H1 (cell line): Measurements from ENCODE around the gene DCDC1. TPM values are rescaled to one million over a fixed set of nuclear protein-coding genes. Genes with fewer than 3 reads are reported as not detected.

Experiments used
- BCL11A ChIP-seq, 2 experiments: IDR thresholded peaks; one replicate each; pipeline ENCODE4 v1.6.1; 2011; ENCODE audit warnings: low read depth in 2 of 2, low read length in 2 of 2, mild to moderate bottlenecking in 2 of 2
- BRCA1 ChIP-seq: IDR thresholded peaks from 2 replicates; pipeline ENCODE4 v1.6.1; 2012; ENCODE audit warnings: low read depth, low read length, improper control_type of control experiment
- CHD2 ChIP-seq: IDR thresholded peaks from 2 replicates; pipeline ENCODE4 v1.6.1; 2012; ENCODE audit warnings: low read length, improper control_type of control experiment
- CREB1 ChIP-seq: IDR thresholded peaks from 2 replicates; pipeline ENCODE4 v1.6.1; 2012; ENCODE audit warnings: inconsistent platforms
- EGR1 ChIP-seq: IDR thresholded peaks from 2 replicates; pipeline ENCODE4 v1.6.1; 2011; ENCODE audit warnings: low read depth, low read length, borderline replicate concordance
- FOSL1 ChIP-seq: IDR thresholded peaks from 2 replicates; pipeline ENCODE4 v1.6.1; 2011; ENCODE audit warnings: mild to moderate bottlenecking, low read depth, low read length, moderate library complexity; ENCODE audit not compliant: insufficient read depth
- GTF2F1 ChIP-seq: IDR thresholded peaks from 2 replicates; pipeline ENCODE4 v1.6.1; 2012; ENCODE audit warnings: low read depth, low read length, improper control_type of control experiment, borderline replicate concordance
- JUND ChIP-seq: IDR thresholded peaks from 2 replicates; pipeline ENCODE4 v1.6.1; 2011; ENCODE audit warnings: mild to moderate bottlenecking, improper control_type of control experiment, low read length
- KDM5A ChIP-seq: fragments of 200-600 bp; IDR thresholded peaks from 2 replicates; pipeline ENCODE4 v1.7.1; 2012; ENCODE audit warnings: mild to moderate bottlenecking, low read length, inconsistent platforms, mixed read lengths
- POLR2A ChIP-seq, 2 experiments: IDR thresholded peaks; 1 replicate in 1 of 2; 2 replicates in 1 of 2; pipeline ENCODE4 v1.6.1; 2011; ENCODE audit warnings: low read depth in 2 of 2, low read length in 2 of 2, mild to moderate bottlenecking in 2 of 2; ENCODE audit errors: control extremely low read depth in 1 of 2
- POLR2AphosphoS5 ChIP-seq: IDR thresholded peaks from 2 replicates; pipeline ENCODE4 v1.6.1; 2011; ENCODE audit warnings: low read depth, low read length
- polyA plus RNA-seq, 7 experiments: library from polyadenylated mRNA; depleted of rRNA in 3 of 7; stranded (reverse) in 5 of 7; unstranded in 2 of 7; fragments of >200 nt in 5 of 7; fragments of 200-250 nt in 2 of 7; gene quantifications; 1 replicate in 5 of 7; 2 replicates in 1 of 7; 4 replicates in 1 of 7; pipeline versions ENCODE4 v1.2.1 to v1.2.3, GENCODE V29; 2011 to 2013; ENCODE audit warnings: missing spikeins in 2 of 7, mixed read lengths in 2 of 7
- total RNA-seq: library from RNA; stranded (reverse); fragmentation: NEBNext Ultra II Directional; extraction: Animal tissue kit (Norgen Biotek cat#: 25700); gene quantifications from 2 replicates; pipeline ENCODE4 v1.2.1, GENCODE V29; 2021

Gene DCDC1
- total and polyA plus RNA-seq, 2 of the 8 experiments (the other 6 are each of a cell fraction or from before 2014, with no cell fraction given): 0.15 to 0.56 TPM

- TF ChIP-seq POLR2AphosphoS5 (peak; percentile 79), BCL11A (IDR thresholded peaks at IDR 0.05; ENCODE audit: low read depth in 2 of 2, low read length in 2 of 2) (no peak), FOSL1 (no peak), BRCA1 (no peak), GTF2F1 (no peak), JUND (no peak), CREB1 (peak; percentile 82), KDM5A (peak; percentile 41; the same call in 1 of the 2 replicates), CHD2 (no peak), POLR2A (IDR thresholded peaks at IDR 0.05; ENCODE audit: control extremely low read depth in 1 of 2, low read depth in 2 of 2, low read length in 2 of 2) (peak in 1 of 2 experiments; percentile 92; a peak in 2 of 3 replicates), EGR1 (no peak; the same call in 1 of the 2 replicates)
These were observed at the start of gene DCDC1, which contains the start of gene DNAJC24 (continued) for GRCh38 chr11:31369348-31370329.
